HepG2 (cell line): ENCODE data around the gene ATP11C. TPM values are rescaled to one million over a fixed set of nuclear protein-coding genes. Genes with fewer than 3 reads are reported as not detected.

Experiments
- GTF2F1 ChIP-seq: fragments of 150-350 bp; IDR thresholded peaks from 2 replicates; pipeline ENCODE4 v1.6.1; 2014; ENCODE audit warnings: low read length
- MXD4 ChIP-seq: IDR thresholded peaks from 2 replicates; pipeline ENCODE4 v1.6.1; 2016; ENCODE audit warnings: mild to moderate bottlenecking, missing biosample characterization, missing genetic modification reagents
- XRCC5 ChIP-seq: fragments of 200-400 bp; formaldehyde crosslinking; optimal IDR thresholded peaks from 2 replicates; pipeline ENCODE3; 2017; ENCODE audit warnings: mild to moderate bottlenecking, low read length
- ZNF883 ChIP-seq: sonication (generic); formaldehyde crosslinking; IDR thresholded peaks from 2 replicates; pipeline ENCODE4 v1.5.1; 2020; ENCODE audit warnings: mild to moderate bottlenecking, missing genetic modification reagents; ENCODE audit errors: not compliant biosample characterization
- polyA plus RNA-seq, 8 experiments: library from polyadenylated mRNA; depleted of rRNA in 3 of 8; stranded (reverse) in 7 of 8; unstranded in 1 of 8; fragments of >200 nt; fragmentation: Illumina TruSeq in 4 of 8; extraction: Trizol in 4 of 8; gene quantifications; 2 replicates each; pipeline versions ENCODE4 v1.2.1 to v1.2.3, GENCODE V29; 2011 to 2016; ENCODE audit warnings: low read depth in 4 of 8, missing spikeins in 1 of 8, mixed read lengths in 1 of 8; ENCODE audit not compliant: insufficient read depth in 1 of 8
- total RNA-seq, 5 experiments: library from RNA; depleted of rRNA; stranded (reverse); fragments of >200 nt; fragmentation: Illumina TruSeq; extraction: Trizol; gene quantifications; 2 replicates each; pipeline ENCODE4 v1.2.3, GENCODE V29; 2016; ENCODE audit warnings: low read depth in 1 of 5
- TF ChIP-seq, protein P1 (sequence below), 2 experiments: sonication (generic) in 1 of 2; formaldehyde crosslinking in 1 of 2; IDR thresholded peaks; 2 replicates each; pipeline versions ENCODE4 v1.6.1 to v1.9.0; 2014 to 2022; ENCODE audit warnings: antibody characterized with exemption in 1 of 2, borderline replicate concordance in 1 of 2, inconsistent platforms in 1 of 2, low read depth in 1 of 2, missing genetic modification reagents in 1 of 2
- TF ChIP-seq, protein P2 (sequence below), 2 experiments: fragments of 450-650 bp in 1 of 2; sonication (generic) in 1 of 2; formaldehyde crosslinking in 1 of 2; IDR thresholded peaks; 2 replicates each; pipeline versions ENCODE4 v1.6.1 to v1.8.0; 2016 to 2022; ENCODE audit warnings: antibody characterized with exemption in 1 of 2, mild to moderate bottlenecking in 1 of 2, missing genetic modification reagents in 1 of 2

The ATP11C gene
- total and polyA plus RNA-seq, 2 of the 13 experiments (the other 11 are each of a cell fraction or from before 2014, with no cell fraction given), result 8.5 to 16.9 TPM

DNA sequence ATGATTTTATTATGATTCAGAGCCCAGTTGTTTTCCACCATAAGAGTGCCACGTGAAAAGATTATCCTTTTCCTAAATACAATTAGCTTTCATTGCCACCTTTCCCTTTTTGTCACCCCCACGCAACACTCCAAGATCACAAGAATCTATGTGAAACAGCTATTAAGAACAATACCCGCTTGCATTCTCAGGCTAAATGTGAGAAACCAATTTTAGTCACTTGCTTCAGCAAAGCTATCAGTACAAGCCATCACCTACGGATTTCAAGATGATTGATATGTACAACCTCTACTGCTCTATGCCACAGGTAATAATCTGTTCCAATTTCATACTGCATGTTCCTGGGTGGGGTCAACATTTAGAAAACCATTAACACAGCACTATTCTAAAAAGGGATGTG is 2.5 kb downstream of the ATP11C start (continued):
- no peak for TF ChIP-seq XRCC5
- TF ChIP-seq MXD4 (CRISPR knock-in tag), result no peak
- TF ChIP-seq, protein P1, sequence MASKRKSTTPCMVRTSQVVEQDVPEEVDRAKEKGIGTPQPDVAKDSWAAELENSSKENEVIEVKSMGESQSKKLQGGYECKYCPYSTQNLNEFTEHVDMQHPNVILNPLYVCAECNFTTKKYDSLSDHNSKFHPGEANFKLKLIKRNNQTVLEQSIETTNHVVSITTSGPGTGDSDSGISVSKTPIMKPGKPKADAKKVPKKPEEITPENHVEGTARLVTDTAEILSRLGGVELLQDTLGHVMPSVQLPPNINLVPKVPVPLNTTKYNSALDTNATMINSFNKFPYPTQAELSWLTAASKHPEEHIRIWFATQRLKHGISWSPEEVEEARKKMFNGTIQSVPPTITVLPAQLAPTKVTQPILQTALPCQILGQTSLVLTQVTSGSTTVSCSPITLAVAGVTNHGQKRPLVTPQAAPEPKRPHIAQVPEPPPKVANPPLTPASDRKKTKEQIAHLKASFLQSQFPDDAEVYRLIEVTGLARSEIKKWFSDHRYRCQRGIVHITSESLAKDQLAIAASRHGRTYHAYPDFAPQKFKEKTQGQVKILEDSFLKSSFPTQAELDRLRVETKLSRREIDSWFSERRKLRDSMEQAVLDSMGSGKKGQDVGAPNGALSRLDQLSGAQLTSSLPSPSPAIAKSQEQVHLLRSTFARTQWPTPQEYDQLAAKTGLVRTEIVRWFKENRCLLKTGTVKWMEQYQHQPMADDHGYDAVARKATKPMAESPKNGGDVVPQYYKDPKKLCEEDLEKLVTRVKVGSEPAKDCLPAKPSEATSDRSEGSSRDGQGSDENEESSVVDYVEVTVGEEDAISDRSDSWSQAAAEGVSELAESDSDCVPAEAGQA (IDR thresholded peaks at IDR 0.05; ENCODE audit: low read depth), result no peak
- TF ChIP-seq, protein P1 (CRISPR knock-in tag; IDR thresholded peaks at IDR 0.05; ENCODE audit: borderline replicate concordance), result no peak
- TF ChIP-seq ZNF883, result no peak
- TF ChIP-seq, protein P2, sequence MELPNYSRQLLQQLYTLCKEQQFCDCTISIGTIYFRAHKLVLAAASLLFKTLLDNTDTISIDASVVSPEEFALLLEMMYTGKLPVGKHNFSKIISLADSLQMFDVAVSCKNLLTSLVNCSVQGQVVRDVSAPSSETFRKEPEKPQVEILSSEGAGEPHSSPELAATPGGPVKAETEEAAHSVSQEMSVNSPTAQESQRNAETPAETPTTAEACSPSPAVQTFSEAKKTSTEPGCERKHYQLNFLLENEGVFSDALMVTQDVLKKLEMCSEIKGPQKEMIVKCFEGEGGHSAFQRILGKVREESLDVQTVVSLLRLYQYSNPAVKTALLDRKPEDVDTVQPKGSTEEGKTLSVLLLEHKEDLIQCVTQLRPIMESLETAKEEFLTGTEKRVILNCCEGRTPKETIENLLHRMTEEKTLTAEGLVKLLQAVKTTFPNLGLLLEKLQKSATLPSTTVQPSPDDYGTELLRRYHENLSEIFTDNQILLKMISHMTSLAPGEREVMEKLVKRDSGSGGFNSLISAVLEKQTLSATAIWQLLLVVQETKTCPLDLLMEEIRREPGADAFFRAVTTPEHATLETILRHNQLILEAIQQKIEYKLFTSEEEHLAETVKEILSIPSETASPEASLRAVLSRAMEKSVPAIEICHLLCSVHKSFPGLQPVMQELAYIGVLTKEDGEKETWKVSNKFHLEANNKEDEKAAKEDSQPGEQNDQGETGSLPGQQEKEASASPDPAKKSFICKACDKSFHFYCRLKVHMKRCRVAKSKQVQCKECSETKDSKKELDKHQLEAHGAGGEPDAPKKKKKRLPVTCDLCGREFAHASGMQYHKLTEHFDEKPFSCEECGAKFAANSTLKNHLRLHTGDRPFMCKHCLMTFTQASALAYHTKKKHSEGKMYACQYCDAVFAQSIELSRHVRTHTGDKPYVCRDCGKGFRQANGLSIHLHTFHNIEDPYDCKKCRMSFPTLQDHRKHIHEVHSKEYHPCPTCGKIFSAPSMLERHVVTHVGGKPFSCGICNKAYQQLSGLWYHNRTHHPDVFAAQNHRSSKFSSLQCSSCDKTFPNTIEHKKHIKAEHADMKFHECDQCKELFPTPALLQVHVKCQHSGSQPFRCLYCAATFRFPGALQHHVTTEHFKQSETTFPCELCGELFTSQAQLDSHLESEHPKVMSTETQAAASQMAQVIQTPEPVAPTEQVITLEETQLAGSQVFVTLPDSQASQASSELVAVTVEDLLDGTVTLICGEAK (IDR thresholded peaks at IDR 0.05), result no peak
- TF ChIP-seq, protein P2 (CRISPR knock-in tag; IDR thresholded peaks at IDR 0.05), result no peak
- TF ChIP-seq GTF2F1, result no peak
- TF ChIP-seq, all 625 proteins: peak for 0
